Thymus (tissue), 11 donors: ENCODE data around the gene ADAMTS12. TPM values are rescaled to one million over a fixed set of nuclear protein-coding genes. Genes with fewer than 3 reads are reported as not detected.
"Not testable (repeated sequence)": the region's sequence is repeated elsewhere in the genome, so short reads cannot be mapped to it uniquely, and the experiment has no call there.

Experiments used
- DNase-seq, 9 donors: peaks; one replicate each; pipeline ENCODE4 v3.0.0-alpha.2; 2013; ENCODE audit warnings: low spot score in 9 of 9, low read depth in 6 of 9, missing footprints in 1 of 9
- H3K27ac ChIP-seq, 2 donors: one replicate each; pipeline ENCODE4 v1.5.1; 2013; ENCODE audit warnings: control low read depth in 1 of 2, low read depth in 1 of 2, low read length in 1 of 2, mild to moderate bottlenecking in 1 of 2, moderate library complexity in 1 of 2
- H3K27me3 ChIP-seq, 2 donors: one replicate each; pipeline ENCODE4 v1.5.1; 2013; ENCODE audit warnings: low read length in 1 of 2; ENCODE audit not compliant: control insufficient read depth in 2 of 2, insufficient read depth in 1 of 2
- H3K36me3 ChIP-seq, 2 donors: one replicate each; pipeline ENCODE4 v1.5.1; 2013; ENCODE audit warnings: low read length in 1 of 2, mild to moderate bottlenecking in 1 of 2, moderate library complexity in 1 of 2; ENCODE audit not compliant: control insufficient read depth in 2 of 2, insufficient read depth in 2 of 2
- H3K4me1 ChIP-seq, 2 donors: one replicate each; pipeline ENCODE4 v1.5.1; 2013; ENCODE audit warnings: low read length in 2 of 2; ENCODE audit not compliant: control insufficient read depth in 2 of 2, insufficient read depth in 2 of 2
- H3K4me3 ChIP-seq, 2 donors: one replicate each; pipeline ENCODE4 v1.5.1; 2013; ENCODE audit warnings: low read length in 2 of 2, control low read depth in 1 of 2, mild to moderate bottlenecking in 1 of 2
- H3K9me3 ChIP-seq, 2 donors: one replicate each; pipeline ENCODE4 v1.5.1; 2013; ENCODE audit warnings: low read length in 1 of 2, mild to moderate bottlenecking in 1 of 2; ENCODE audit not compliant: control insufficient read depth in 2 of 2, insufficient read depth in 1 of 2
- WGBS: extraction: QIAGEN DNeasy Blood & Tissue Kit; methylation state at CpG from one replicate; pipeline ENCODE4 v1.1.7; 2013; 5-methylcytosine and 5-hydroxymethylcytosine counted together
- polyA plus RNA-seq: library from polyadenylated mRNA; stranded (reverse); fragments of 200-250 nt; gene quantifications from one replicate; pipeline ENCODE4 v1.2.3, GENCODE V29; 2013
- total RNA-seq: library from RNA; stranded (reverse); fragments of 120-200 nt; gene quantifications from one replicate; pipeline ENCODE4 v1.2.4, GENCODE V29; 2013
- donor health status: healthy.

The ADAMTS12 gene
- total and polyA plus RNA-seq, 2 donors = 0.18 to 1.6 TPM

DNA sequence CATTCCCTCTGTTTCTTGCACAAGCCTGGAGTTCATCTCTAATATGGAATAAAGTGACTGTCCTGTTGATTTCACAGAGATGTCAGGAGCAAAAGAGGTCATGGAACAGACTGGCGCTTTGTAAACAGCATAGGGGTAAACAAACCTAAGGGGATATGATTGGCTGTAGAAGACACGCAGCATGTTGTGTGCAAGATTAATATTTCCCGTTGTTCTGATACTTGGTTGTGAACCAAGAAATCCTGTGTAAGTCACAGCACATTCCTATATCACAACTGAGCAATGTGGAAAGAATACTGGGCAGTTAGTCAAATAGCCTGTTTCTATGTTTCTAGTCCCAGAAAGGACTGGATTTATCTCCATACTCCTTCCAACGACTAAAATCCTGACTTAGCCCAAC is 3.2 kb downstream of the ADAMTS12 start:
- Histone ChIP-seq H3K27me3 (peaks cover 20 to 39% of the 10 kb centered on the region in 2 donors), H3K36me3 (no peaks in the 10 kb centered on the region), H3K9me3 (no peaks in the 10 kb centered on the region), H3K4me1 (no peaks in the 10 kb centered on the region), H3K27ac (no peak overlapping the region), H3K4me3 (no peak overlapping the region)
- no peak for DNase-seq
- 94% methylated on average over 4 of the region's 4 CpGs for WGBS

- H3K36me3 ChIP-seq = no peaks in the 10 kb centered on the region
- DNase-seq = no peak
- no peaks in the 10 kb centered on the region for H3K9me3 ChIP-seq
- WGBS = 96% methylated on average over 3 of the region's 3 CpGs
- H3K27me3 ChIP-seq = peaks cover 14 to 26% of the 10 kb centered on the region in 2 donors
- H3K4me1 ChIP-seq = no peaks in the 10 kb centered on the region
- no peak overlapping the region for H3K4me3 ChIP-seq
- no peak overlapping the region for H3K27ac ChIP-seq
Observed at GRCh38 chr5:33887268-33887667, 4.5 kb downstream of the ADAMTS12 start.

- H3K4me1 ChIP-seq = no peaks in the 10 kb centered on the region
Observed at GRCh38 chr5:33886283-33886682, 5.5 kb downstream of the ADAMTS12 start.

DNA sequence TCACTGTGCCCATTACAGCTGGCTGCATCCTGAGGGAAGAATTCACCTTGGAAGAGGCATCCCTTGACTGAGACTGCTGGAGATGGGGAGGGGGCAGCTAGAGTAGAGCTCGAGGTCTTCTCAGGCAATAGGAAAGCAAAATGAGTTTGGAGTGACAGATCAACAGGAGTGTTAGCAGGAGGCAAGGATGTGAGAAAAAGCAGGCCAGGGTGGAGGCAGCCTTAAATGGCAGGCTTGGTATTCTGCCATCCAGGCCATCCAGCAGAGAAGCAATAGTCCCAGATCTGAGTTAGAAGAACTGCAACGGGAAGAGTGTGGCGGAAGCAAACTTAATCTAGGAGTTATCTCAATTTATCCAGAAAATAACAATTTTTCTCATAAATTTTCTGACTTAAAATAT is 6.1 kb downstream of the ADAMTS12 start:
- Histone ChIP-seq H3K9me3 (no peaks in the 10 kb centered on the region), H3K4me3 (no peak overlapping the region), H3K4me1 (no peaks in the 10 kb centered on the region), H3K36me3 (no peaks in the 10 kb centered on the region), H3K27ac (no peak overlapping the region), H3K27me3 (peaks cover 0 to 10% of the 10 kb centered on the region in 2 donors)
- 86% methylated on average over 3 of the region's 3 CpGs for WGBS
- DNase-seq = no peak

More at GRCh38 chr5:33886283-33886682, 5.5 kb downstream of the ADAMTS12 start:
- no peak for DNase-seq
- peaks cover 6 to 16% of the 10 kb centered on the region in 2 donors for H3K27me3 ChIP-seq
- no peak overlapping the region for H3K27ac ChIP-seq
- H3K9me3 ChIP-seq = no peaks in the 10 kb centered on the region
- no peak overlapping the region for H3K4me3 ChIP-seq
- WGBS = 89% methylated on average over 4 of the region's 4 CpGs
- H3K36me3 ChIP-seq = no peaks in the 10 kb centered on the region

DNA sequence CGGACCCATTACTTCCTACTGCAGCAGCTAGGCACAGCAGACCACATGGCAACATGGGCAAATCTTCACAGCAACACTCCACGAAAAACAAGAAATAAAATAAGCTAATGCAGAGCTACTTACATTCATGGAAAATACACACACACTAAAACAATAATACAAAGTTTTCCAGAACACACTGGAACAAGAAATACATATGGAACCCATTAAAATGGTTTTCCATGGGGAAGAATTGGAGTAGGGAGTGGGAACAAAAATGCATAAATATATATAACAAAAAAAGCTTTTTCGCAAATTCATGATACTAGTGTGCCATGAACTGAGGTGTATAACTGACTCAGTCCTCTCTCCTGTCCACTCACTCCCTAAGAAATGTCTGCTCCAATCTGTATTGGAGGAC is 8.3 kb downstream of the ADAMTS12 start:
- Histone ChIP-seq H3K9me3 (no peaks in the 10 kb centered on the region), H3K27ac (no peak overlapping the region), H3K4me3 (no peak overlapping the region), H3K36me3 (no peaks in the 10 kb centered on the region), H3K4me1 (no peaks in the 10 kb centered on the region), H3K27me3 (no peaks in the 10 kb centered on the region)
- 90% methylated on average over 3 of the region's 3 CpGs for WGBS
- no peak for DNase-seq

- H3K9me3 ChIP-seq = no peaks in the 10 kb centered on the region
- no peaks in the 10 kb centered on the region for H3K36me3 ChIP-seq
- no peak overlapping the region for H3K27ac ChIP-seq
- no peak for DNase-seq
- H3K4me1 ChIP-seq = no peaks in the 10 kb centered on the region
- no peaks in the 10 kb centered on the region for H3K27me3 ChIP-seq
- 93% methylated on average over 3 of the region's 3 CpGs for WGBS
- H3K4me3 ChIP-seq = no peak overlapping the region
Observed at GRCh38 chr5:33880319-33880718, 11.5 kb downstream of the ADAMTS12 start.

DNA sequence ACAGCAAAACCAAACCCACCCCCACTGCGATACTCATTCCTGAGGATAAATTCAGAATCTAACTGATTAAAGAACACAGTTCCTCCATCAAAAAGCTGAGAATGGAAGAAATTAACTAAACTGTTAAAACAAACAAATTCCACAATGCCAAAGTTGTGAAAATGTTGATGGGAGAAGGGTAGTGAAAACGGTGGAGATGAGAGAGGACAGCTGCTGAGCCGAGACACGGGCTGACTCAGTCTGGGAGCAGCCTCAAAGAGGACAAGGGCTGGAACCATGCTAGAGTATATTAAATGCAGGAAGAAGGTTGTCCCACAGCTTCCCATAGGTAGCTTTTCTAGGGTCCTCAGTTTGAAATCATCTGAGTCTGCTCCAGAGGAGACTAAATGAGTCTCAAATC is 14.3 kb downstream of the ADAMTS12 start:
- DNase-seq = no peak
- H3K9me3 ChIP-seq = no peaks in the 10 kb centered on the region
- H3K27me3 ChIP-seq = no peaks in the 10 kb centered on the region
- WGBS = 77% methylated on average over 4 of the region's 4 CpGs
- no peaks in the 10 kb centered on the region for H3K4me1 ChIP-seq
- no peak overlapping the region for H3K4me3 ChIP-seq
- no peaks in the 10 kb centered on the region for H3K36me3 ChIP-seq
- no peak overlapping the region for H3K27ac ChIP-seq

DNA sequence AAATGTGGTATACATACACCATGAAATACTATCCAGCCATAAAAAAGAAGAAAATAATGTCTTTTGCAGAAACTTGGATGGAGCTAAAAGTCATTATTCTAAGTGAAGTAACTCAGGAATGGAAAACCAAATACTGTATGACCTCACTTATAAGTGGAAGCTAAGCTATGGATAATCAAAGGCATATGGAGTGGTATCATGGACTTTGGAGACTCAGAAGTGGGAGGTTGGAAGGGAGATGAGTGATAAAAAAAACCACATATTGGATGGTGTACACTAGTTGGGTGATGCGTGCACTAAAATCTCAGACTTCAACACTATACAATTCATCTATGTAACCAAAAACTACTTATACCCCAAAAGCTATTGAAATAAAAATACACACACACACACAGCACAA is 24.5 kb downstream of the ADAMTS12 start:
- Histone ChIP-seq H3K36me3 (no peaks in the 10 kb centered on the region), H3K27ac (no peak overlapping the region), H3K27me3 (no peaks in the 10 kb centered on the region), H3K4me3 (no peak overlapping the region), H3K4me1 (no peaks in the 10 kb centered on the region), H3K9me3 (peaks cover 0 to 4% of the 10 kb centered on the region in 2 donors)
- DNase-seq = no peak
- 96% methylated on average over 1 of the region's 1 CpG for WGBS

- H3K4me3 ChIP-seq, H3K36me3 ChIP-seq, H3K27ac ChIP-seq, H3K9me3 ChIP-seq, H3K27me3 ChIP-seq, H3K4me1 ChIP-seq: not testable (repeated sequence)
- DNase-seq = peak in 6 of 9 donors; percentile 13 to 66 (median 26)
- 50% methylated on average over 4 of the region's 4 CpGs for WGBS
Observed at GRCh38 chr5:33859177-33859576, 32.6 kb downstream of the ADAMTS12 start.

- 95% methylated on average over 5 of the region's 5 CpGs for WGBS
- Histone ChIP-seq H3K27ac (no peak overlapping the region), H3K27me3 (no peaks in the 10 kb centered on the region), H3K36me3 (no peaks in the 10 kb centered on the region), H3K4me1 (peaks cover 0 to 4% of the 10 kb centered on the region in 2 donors), H3K4me3 (no peak overlapping the region), H3K9me3 (no peaks in the 10 kb centered on the region)
- no peak for DNase-seq
Observed at GRCh38 chr5:33857037-33857436, 34.8 kb downstream of the ADAMTS12 start.
